BE2C (cell line): ENCODE data around the gene C1orf115.
"Not testable (repeated sequence)": the region's sequence is repeated elsewhere in the genome, so short reads cannot be mapped to it uniquely, and the experiment has no call there.

Experiments
- DNase-seq: peaks from one replicate; pipeline ENCODE4 v3.0.0-alpha.2; 2020
- H3K27me3 ChIP-seq: fragments of 250-450 bp; sonication (Bioruptor Pico); 2 replicates; pipeline ENCODE4 v1.5.1; 2020; ENCODE audit warnings: mild to moderate bottlenecking
- H3K36me3 ChIP-seq: fragments of 250-450 bp; sonication (Bioruptor Pico); 2 replicates; pipeline ENCODE4 v1.5.1; 2020; ENCODE audit warnings: mild to moderate bottlenecking
- H3K4me1 ChIP-seq: fragments of 250-450 bp; sonication (Bioruptor Pico); 2 replicates; pipeline ENCODE4 v1.5.1; 2020
- H3K4me3 ChIP-seq: 2 replicates; pipeline ENCODE4 v1.5.1; 2011; ENCODE audit warnings: low read depth, low read length
- H3K9me3 ChIP-seq: fragments of 250-450 bp; sonication (Bioruptor Pico); 2 replicates; pipeline ENCODE4 v1.5.1; 2020
- CTCF ChIP-seq: IDR thresholded peaks from 2 replicates; pipeline ENCODE4 v1.5.1; 2012; ENCODE audit warnings: mild to moderate bottlenecking, low read depth, low read length

C1orf115 gene

GRCh38 chr1:220681220-220681880 is 8.8 kb upstream of the C1orf115 start:
- no peak overlapping the region for H3K4me3 ChIP-seq

GRCh38 chr1:220682901-220683576 is 7.1 kb upstream of the C1orf115 start:
- 0 out of 2 replicates have a peak, but pooled peaks cover 3% of the 10 kb centered on the region for H3K27me3 ChIP-seq
- H3K9me3 ChIP-seq: no peaks in the 10 kb centered on the region
- no peak for DNase-seq
- no peaks in the 10 kb centered on the region for H3K36me3 ChIP-seq
- H3K4me3 ChIP-seq: no peak overlapping the region
- H3K4me1 ChIP-seq: no peaks in the 10 kb centered on the region
- no peak for TF ChIP-seq CTCF

More at GRCh38 chr1:220681220-220681880, 8.8 kb upstream of the C1orf115 start:
- 0 out of 2 replicates have a peak, but pooled peaks cover 3% of the 10 kb centered on the region for H3K27me3 ChIP-seq
- H3K9me3 ChIP-seq: no peaks in the 10 kb centered on the region
- H3K4me1 ChIP-seq: no peaks in the 10 kb centered on the region
- no peaks in the 10 kb centered on the region for H3K36me3 ChIP-seq
- DNase-seq: no peak
- no peak for TF ChIP-seq CTCF

GRCh38 chr1:220683716-220684115 is 6.4 kb upstream of the C1orf115 start:
- not testable (repeated sequence) for H3K27me3 ChIP-seq, H3K4me1 ChIP-seq, DNase-seq, H3K36me3 ChIP-seq, H3K4me3 ChIP-seq, H3K9me3 ChIP-seq

- Histone ChIP-seq H3K9me3 (no peaks in the 10 kb centered on the region), H3K27me3 (no peaks in the 10 kb centered on the region), H3K4me3 (no peak overlapping the region), H3K4me1 (no peaks in the 10 kb centered on the region), H3K36me3 (no peaks in the 10 kb centered on the region)
- no peak for TF ChIP-seq CTCF
- DNase-seq: no peak
These were observed 5.3 kb upstream of the C1orf115 start for GRCh38 chr1:220684890-220685289.

GRCh38 chr1:220685879-220686278 is 4.3 kb upstream of the C1orf115 start:
- H3K4me1 ChIP-seq: no peaks in the 10 kb centered on the region
- no peak overlapping the region for H3K4me3 ChIP-seq
- H3K36me3 ChIP-seq: no peaks in the 10 kb centered on the region
- no peak for TF ChIP-seq CTCF
- H3K9me3 ChIP-seq: no peaks in the 10 kb centered on the region
- DNase-seq: no peak
- peaks cover 9% of the 10 kb centered on the region for H3K27me3 ChIP-seq

GRCh38 chr1:220687809-220688208 is 2.4 kb upstream of the C1orf115 start:
- Histone ChIP-seq H3K9me3 (no peaks in the 10 kb centered on the region), H3K4me3 (no peak overlapping the region), H3K27me3 (peaks cover 27% of the 10 kb centered on the region), H3K36me3 (no peaks in the 10 kb centered on the region), H3K4me1 (no peaks in the 10 kb centered on the region)
- no peak for TF ChIP-seq CTCF
- DNase-seq: no peak
